ENCODE data around the gene SF3B3. TPM values are rescaled to one million over a fixed set of nuclear protein-coding genes. Genes with fewer than 3 reads are reported as not detected.

Gene SF3B3
- polyA plus RNA-seq, 1 donor (not counting 4 experiments of a cell fraction or from before 2014, with no cell fraction given) = 142 TPM

DNA sequence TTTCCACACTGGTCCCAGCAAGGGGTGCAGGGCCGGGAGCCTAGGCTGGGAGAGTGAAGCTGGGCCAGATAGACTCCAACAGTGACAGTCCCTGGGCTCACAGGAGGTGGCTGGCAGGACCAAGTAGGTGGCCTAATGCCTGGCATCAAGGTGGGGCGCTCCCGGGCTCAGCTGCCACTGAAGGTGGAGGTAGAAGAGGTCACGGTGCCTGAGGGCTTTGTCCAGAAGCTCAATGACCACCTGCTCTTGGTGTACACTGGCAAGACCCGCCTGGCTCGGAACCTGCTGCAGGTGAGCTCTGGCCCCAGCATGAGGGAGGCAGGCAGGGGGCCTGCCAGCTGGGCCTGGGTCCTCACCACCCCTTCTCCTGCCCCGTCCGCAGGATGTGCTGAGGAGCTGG is 45.4 kb upstream of the SF3B3 start:
- peaks cover 14 to 23% of the 10 kb centered on the region in 2 experiments for H3K36me3 ChIP-seq (ENCODE audit: control insufficient read depth in 2 of 2, extremely low read depth in 1 of 2, insufficient read depth in 2 of 2, low read length in 2 of 2)
- TF ChIP-seq EZH2 (IDR thresholded peaks at IDR 0.05; ENCODE audit: low read length) = no peak
- TF ChIP-seq, protein P1, sequence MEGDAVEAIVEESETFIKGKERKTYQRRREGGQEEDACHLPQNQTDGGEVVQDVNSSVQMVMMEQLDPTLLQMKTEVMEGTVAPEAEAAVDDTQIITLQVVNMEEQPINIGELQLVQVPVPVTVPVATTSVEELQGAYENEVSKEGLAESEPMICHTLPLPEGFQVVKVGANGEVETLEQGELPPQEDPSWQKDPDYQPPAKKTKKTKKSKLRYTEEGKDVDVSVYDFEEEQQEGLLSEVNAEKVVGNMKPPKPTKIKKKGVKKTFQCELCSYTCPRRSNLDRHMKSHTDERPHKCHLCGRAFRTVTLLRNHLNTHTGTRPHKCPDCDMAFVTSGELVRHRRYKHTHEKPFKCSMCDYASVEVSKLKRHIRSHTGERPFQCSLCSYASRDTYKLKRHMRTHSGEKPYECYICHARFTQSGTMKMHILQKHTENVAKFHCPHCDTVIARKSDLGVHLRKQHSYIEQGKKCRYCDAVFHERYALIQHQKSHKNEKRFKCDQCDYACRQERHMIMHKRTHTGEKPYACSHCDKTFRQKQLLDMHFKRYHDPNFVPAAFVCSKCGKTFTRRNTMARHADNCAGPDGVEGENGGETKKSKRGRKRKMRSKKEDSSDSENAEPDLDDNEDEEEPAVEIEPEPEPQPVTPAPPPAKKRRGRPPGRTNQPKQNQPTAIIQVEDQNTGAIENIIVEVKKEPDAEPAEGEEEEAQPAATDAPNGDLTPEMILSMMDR (optimal IDR thresholded peaks at IDR 0.05 in 1 of 3, IDR thresholded peaks at IDR 0.05 in 1 of 3, conservative IDR thresholded peaks at IDR 0.05 in 1 of 3; ENCODE audit: extremely low read depth in 1 of 3, insufficient read depth in 2 of 3, low read length in 3 of 3) = no peak
- FAIRE-seq = no peak

DNA sequence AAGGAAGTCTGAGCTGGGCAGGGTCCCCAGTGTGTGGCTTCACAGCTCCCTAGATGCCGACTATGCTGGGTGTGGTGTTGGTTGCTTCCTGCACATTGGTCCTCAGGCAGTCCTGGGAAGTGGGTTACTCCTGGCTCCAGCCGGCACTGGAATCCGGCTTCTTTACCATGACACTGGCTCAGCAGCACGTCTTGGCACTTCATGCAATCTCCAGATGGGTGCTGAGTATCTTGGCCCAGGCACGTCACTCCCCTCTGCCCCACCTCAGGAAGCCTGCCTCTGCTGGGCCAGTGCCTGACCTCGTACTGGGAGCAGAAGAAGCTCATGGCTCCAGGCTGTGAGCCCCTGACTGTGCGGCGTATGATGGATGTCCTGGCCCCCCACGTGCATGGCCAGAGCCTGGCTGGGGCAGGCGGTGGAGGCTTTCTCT is 44.7 kb upstream of the SF3B3 start:
- TF ChIP-seq, protein P1 (optimal IDR thresholded peaks at IDR 0.05 in 1 of 3, IDR thresholded peaks at IDR 0.05 in 1 of 3, conservative IDR thresholded peaks at IDR 0.05 in 1 of 3; ENCODE audit: extremely low read depth in 1 of 3, insufficient read depth in 2 of 3, low read length in 3 of 3) = no peak
- no peak for TF ChIP-seq EZH2 (IDR thresholded peaks at IDR 0.05; ENCODE audit: low read length)
- Histone ChIP-seq H3K9me1 (ENCODE audit: control insufficient read depth, extremely low read depth, insufficient read depth, low read length) (no peaks in the 10 kb centered on the region), H3K27me3 (ENCODE audit: control insufficient read depth, extremely low read depth, insufficient read depth, low read length) (no peaks in the 10 kb centered on the region), H3K27ac (ENCODE audit: control insufficient read depth, insufficient read depth, low read length) (no peak overlapping the region), H3K4me3 (ENCODE audit: control insufficient read depth in 2 of 3, extremely low read depth in 1 of 3, insufficient read depth in 2 of 3, low read depth in 1 of 3, low read length in 3 of 3) (no peak overlapping the region), H3K9me3 (ENCODE audit: control insufficient read depth, low read depth, low read length) (no peaks in the 10 kb centered on the region), H3K4me2 (ENCODE audit: control insufficient read depth, extremely low read depth, insufficient read depth, low read depth, low read length) (no peak overlapping the region), H3K79me2 (ENCODE audit: control insufficient read depth, insufficient read depth, low read length) (no peaks in the 10 kb centered on the region), H3K9ac (ENCODE audit: control insufficient read depth, extremely low read depth, insufficient read depth, low read length) (no peak overlapping the region), H3K36me3 (ENCODE audit: control insufficient read depth in 2 of 2, extremely low read depth in 1 of 2, insufficient read depth in 2 of 2, low read length in 2 of 2) (peaks cover 14 to 25% of the 10 kb centered on the region in 2 experiments), H4K20me1 (ENCODE audit: control insufficient read depth, extremely low read depth, insufficient read depth, low read length) (no peaks in the 10 kb centered on the region), H2AFZ (ENCODE audit: control insufficient read depth, low read length) (no peak overlapping the region), H3K4me1 (ENCODE audit: control insufficient read depth, extremely low read depth, insufficient read depth, low read length) (peaks cover 66% of the 10 kb centered on the region)
- FAIRE-seq (peak; percentile 96), DNase-seq (ENCODE audit: low read depth, low spot score) (no peak)
- dilution Hi-C loops (cut with MboI; ENCODE audit: extremely low pct_ligation_motif_present, low sequenced_read_pairs) = no loop called here

More for the DNA sequence above, 45.4 kb upstream of the SF3B3 start:
- H3K9me1 ChIP-seq (ENCODE audit: control insufficient read depth, extremely low read depth, insufficient read depth, low read length) = no peaks in the 10 kb centered on the region
- DNase-seq (ENCODE audit: low read depth, low spot score) = no peak
- H2AFZ ChIP-seq (ENCODE audit: control insufficient read depth, low read length) = no peak overlapping the region
- dilution Hi-C loops (cut with MboI; ENCODE audit: extremely low pct_ligation_motif_present, low sequenced_read_pairs) = no loop called here
- H3K79me2 ChIP-seq (ENCODE audit: control insufficient read depth, insufficient read depth, low read length) = no peaks in the 10 kb centered on the region
- no peak overlapping the region for H3K27ac ChIP-seq (ENCODE audit: control insufficient read depth, insufficient read depth, low read length)
- H3K4me1 ChIP-seq (ENCODE audit: control insufficient read depth, extremely low read depth, insufficient read depth, low read length) = peaks cover 66% of the 10 kb centered on the region
- no peaks in the 10 kb centered on the region for H3K27me3 ChIP-seq (ENCODE audit: control insufficient read depth, extremely low read depth, insufficient read depth, low read length)
- no peak overlapping the region for H3K4me2 ChIP-seq (ENCODE audit: control insufficient read depth, extremely low read depth, insufficient read depth, low read depth, low read length)
- H4K20me1 ChIP-seq (ENCODE audit: control insufficient read depth, extremely low read depth, insufficient read depth, low read length) = no peaks in the 10 kb centered on the region
- no peak overlapping the region for H3K4me3 ChIP-seq (ENCODE audit: control insufficient read depth in 2 of 3, extremely low read depth in 1 of 3, insufficient read depth in 2 of 3, low read depth in 1 of 3, low read length in 3 of 3)
- H3K9ac ChIP-seq (ENCODE audit: control insufficient read depth, extremely low read depth, insufficient read depth, low read length) = no peak overlapping the region
- no peaks in the 10 kb centered on the region for H3K9me3 ChIP-seq (ENCODE audit: control insufficient read depth, low read depth, low read length)
